HepG2 (cell line): Measurements from ENCODE around the gene NCOA3. TPM values are rescaled to one million over a fixed set of nuclear protein-coding genes. Genes with fewer than 3 reads are reported as not detected.

Experiments used
- BCL6 ChIP-seq: IDR thresholded peaks from 2 replicates; pipeline ENCODE4 v1.6.1; 2016; ENCODE audit warnings: missing genetic modification reagents, missing compliant biosample characterization
- CAMTA2 ChIP-seq: sonication (generic); formaldehyde crosslinking; IDR thresholded peaks from 2 replicates; pipeline ENCODE4 v1.4.0; 2020; ENCODE audit warnings: mild to moderate bottlenecking, missing genetic modification reagents, borderline replicate concordance
- DDIT3 ChIP-seq: sonication (generic); formaldehyde crosslinking; IDR thresholded peaks from 2 replicates; pipeline ENCODE4 v1.4.0; 2020; ENCODE audit warnings: mild to moderate bottlenecking, missing genetic modification reagents
- DNMT1 ChIP-seq: sonication (generic); formaldehyde crosslinking; IDR thresholded peaks from 2 replicates; pipeline ENCODE4 v1.5.1; 2020; ENCODE audit warnings: mild to moderate bottlenecking, missing genetic modification reagents
- DPF2 ChIP-seq: sonication (generic); formaldehyde crosslinking; IDR thresholded peaks from 2 replicates; pipeline ENCODE4 v1.4.0; 2020; ENCODE audit warnings: mild to moderate bottlenecking, low read depth, missing genetic modification reagents, borderline replicate concordance
- EP300 ChIP-seq, 3 experiments: sonication (generic) in 1 of 3; formaldehyde crosslinking in 1 of 3; IDR thresholded peaks; 2 replicates each; pipeline versions ENCODE4 v1.5.1 to v1.6.1; 2011 to 2020; ENCODE audit warnings: low read depth in 2 of 3, low read length in 2 of 3, borderline replicate concordance in 1 of 3, improper control_type of control experiment in 1 of 3, mild to moderate bottlenecking in 1 of 3, missing genetic modification reagents in 1 of 3, moderate library complexity in 1 of 3
- GATAD2A ChIP-seq: IDR thresholded peaks from 2 replicates; pipeline ENCODE4 v1.6.1; 2016
- HDAC2 ChIP-seq: sonication (generic); formaldehyde crosslinking; IDR thresholded peaks from 2 replicates; pipeline ENCODE4 v1.4.0; 2020; ENCODE audit warnings: missing genetic modification reagents
- HNF4A ChIP-seq: sonication (generic); formaldehyde crosslinking; IDR thresholded peaks from 2 replicates; pipeline ENCODE4 v1.4.0; 2020; ENCODE audit warnings: missing genetic modification reagents
- KLF9 ChIP-seq: IDR thresholded peaks from 2 replicates; pipeline ENCODE4 v1.6.1; 2016; ENCODE audit warnings: low read depth
- NBN ChIP-seq: fragments of 450-650 bp; conservative IDR thresholded peaks from 2 replicates; pipeline ENCODE4 v1.6.1; 2017
- RARA ChIP-seq: IDR thresholded peaks from 2 replicates; pipeline ENCODE4 v1.6.1; 2016; ENCODE audit warnings: missing genetic modification reagents, missing compliant biosample characterization
- REL ChIP-seq: sonication (generic); formaldehyde crosslinking; conservative IDR thresholded peaks from 2 replicates; pipeline ENCODE4 v1.8.0; 2022; ENCODE audit warnings: mild to moderate bottlenecking, missing genetic modification reagents, moderate library complexity
- SALL1 ChIP-seq: sonication (generic); formaldehyde crosslinking; IDR thresholded peaks from 2 replicates; pipeline ENCODE4 v1.8.0; 2022; ENCODE audit warnings: mild to moderate bottlenecking, missing genetic modification reagents
- SOX13 ChIP-seq, 3 experiments: fragments of 450-650 bp in 1 of 3; sonication (generic) in 1 of 3; formaldehyde crosslinking in 1 of 3; IDR thresholded peaks in 2 of 3; conservative IDR thresholded peaks in 1 of 3; 2 replicates each; pipeline versions ENCODE4 v1.5.0 to v1.6.1; 2016 to 2020; ENCODE audit warnings: antibody characterized with exemption in 1 of 3, mild to moderate bottlenecking in 1 of 3, missing compliant biosample characterization in 1 of 3, missing genetic modification reagents in 1 of 3, moderate library complexity in 1 of 3
- SOX5 ChIP-seq: IDR thresholded peaks from 2 replicates; pipeline ENCODE4 v1.6.1; 2016; ENCODE audit warnings: borderline replicate concordance
- ZBTB3 ChIP-seq: sonication (generic); formaldehyde crosslinking; IDR thresholded peaks from 2 replicates; pipeline ENCODE4 v1.4.0; 2020; ENCODE audit warnings: low read depth, mild to moderate bottlenecking, moderate library complexity, missing genetic modification reagents, borderline replicate concordance
- ZBTB38 ChIP-seq: sonication (generic); formaldehyde crosslinking; IDR thresholded peaks from 2 replicates; pipeline ENCODE4 v1.5.1; 2020; ENCODE audit warnings: mild to moderate bottlenecking, missing genetic modification reagents
- ZEB1 ChIP-seq: IDR thresholded peaks from 2 replicates; pipeline ENCODE4 v1.6.1; 2012; ENCODE audit warnings: mild to moderate bottlenecking, low read depth, inconsistent platforms; ENCODE audit not compliant: insufficient replicate concordance
- ZNF234 ChIP-seq: sonication (generic); formaldehyde crosslinking; conservative IDR thresholded peaks from 2 replicates; pipeline ENCODE4 v1.5.1; 2020; ENCODE audit warnings: mild to moderate bottlenecking, missing genetic modification reagents
- ZNF251 ChIP-seq: sonication (generic); formaldehyde crosslinking; IDR thresholded peaks from 2 replicates; pipeline ENCODE4 v1.9.0; 2021; ENCODE audit warnings: mild to moderate bottlenecking, missing genetic modification reagents
- ZNF44 ChIP-seq: sonication (generic); formaldehyde crosslinking; IDR thresholded peaks from 2 replicates; pipeline ENCODE4 v1.5.1; 2020; ENCODE audit warnings: mild to moderate bottlenecking, missing genetic modification reagents
- ZNF556 ChIP-seq: sonication (generic); formaldehyde crosslinking; IDR thresholded peaks from 2 replicates; pipeline ENCODE4 v1.4.0; 2020; ENCODE audit warnings: mild to moderate bottlenecking, missing genetic modification reagents, borderline replicate concordance
- ZNF75D ChIP-seq: sonication (generic); formaldehyde crosslinking; IDR thresholded peaks from 2 replicates; pipeline ENCODE4 v1.8.1; 2023; ENCODE audit warnings: missing genetic modification reagents, mild to moderate bottlenecking, borderline replicate concordance
- ZNF878 ChIP-seq: sonication (generic); formaldehyde crosslinking; IDR thresholded peaks from 2 replicates; pipeline ENCODE4 v1.8.1; 2023; ENCODE audit warnings: mild to moderate bottlenecking, missing genetic modification reagents, moderate library complexity
- ZNF879 ChIP-seq: sonication (generic); formaldehyde crosslinking; IDR thresholded peaks from 2 replicates; pipeline ENCODE4 v1.8.1; 2023; ENCODE audit warnings: missing genetic modification reagents
- polyA plus RNA-seq, 8 experiments: library from polyadenylated mRNA; depleted of rRNA in 3 of 8; stranded (reverse) in 7 of 8; unstranded in 1 of 8; fragments of >200 nt; fragmentation: Illumina TruSeq in 4 of 8; extraction: Trizol in 4 of 8; gene quantifications; 2 replicates each; pipeline versions ENCODE4 v1.2.1 to v1.2.3, GENCODE V29; 2011 to 2016; ENCODE audit warnings: low read depth in 4 of 8, missing spikeins in 1 of 8, mixed read lengths in 1 of 8; ENCODE audit not compliant: insufficient read depth in 1 of 8
- total RNA-seq, 5 experiments: library from RNA; depleted of rRNA; stranded (reverse); fragments of >200 nt; fragmentation: Illumina TruSeq; extraction: Trizol; gene quantifications; 2 replicates each; pipeline ENCODE4 v1.2.3, GENCODE V29; 2016; ENCODE audit warnings: low read depth in 1 of 5
- TF ChIP-seq, protein P1 (sequence below): sonication (generic); formaldehyde crosslinking; IDR thresholded peaks from 2 replicates; pipeline ENCODE4 v1.8.0; 2022; ENCODE audit warnings: missing genetic modification reagents, low read depth, mild to moderate bottlenecking, borderline replicate concordance
- TF ChIP-seq, protein P2 (sequence below): sonication (generic); formaldehyde crosslinking; IDR thresholded peaks from 2 replicates; pipeline ENCODE4 v1.5.0; 2020; ENCODE audit warnings: mild to moderate bottlenecking, missing genetic modification reagents, moderate library complexity

NCOA3 gene
- total and polyA plus RNA-seq, 2 of the 13 experiments (the other 11 are each of a cell fraction or from before 2014, with no cell fraction given), result 35.0 to 56.8 TPM

GRCh38 chr20:47459344-47460073 is 42.2 kb upstream of the NCOA3 start (continued):
- TF ChIP-seq RARA, result no peak
- no peak for TF ChIP-seq ZNF251 (CRISPR knock-in tag)
- 0 out of 2 replicates have a peak, but pooled peaks have one; percentile 24 for TF ChIP-seq HDAC2 (CRISPR knock-in tag)
- TF ChIP-seq HNF4A (CRISPR knock-in tag), result peak; percentile 66
- TF ChIP-seq ZBTB3 (CRISPR knock-in tag), result no peak
- TF ChIP-seq ZNF879 (CRISPR knock-in tag), result no peak
- TF ChIP-seq ZNF556 (CRISPR knock-in tag), result no peak
- TF ChIP-seq ZEB1, result peak; percentile 28
- 0 out of 2 replicates have a peak, but pooled peaks have one; percentile 65 for TF ChIP-seq ZNF44 (CRISPR knock-in tag)
- TF ChIP-seq NBN, result no peak
- peak in 1 of 2 experiments; percentile 30; a peak in 1 of 4 replicates for TF ChIP-seq EP300 (IDR thresholded peaks at IDR 0.05; ENCODE audit: low read depth in 2 of 2, low read length in 2 of 2)
- TF ChIP-seq EP300 (CRISPR knock-in tag; IDR thresholded peaks at IDR 0.05; ENCODE audit: borderline replicate concordance), result peak; percentile 20; the same call in 1 of the 2 replicates
- no peak for TF ChIP-seq ZNF75D (CRISPR knock-in tag)
- no peak for TF ChIP-seq KLF9 (CRISPR knock-in tag)
- 0 out of 2 replicates have a peak, but pooled peaks have one; percentile 38 for TF ChIP-seq CAMTA2 (CRISPR knock-in tag)
- TF ChIP-seq SOX5 (CRISPR knock-in tag), result peak; percentile 85
- TF ChIP-seq GATAD2A (CRISPR knock-in tag), result peak; percentile 47
- 0 out of 2 replicates have a peak, but pooled peaks have one; percentile 23 for TF ChIP-seq DPF2 (CRISPR knock-in tag)
- no peak for TF ChIP-seq ZNF878 (CRISPR knock-in tag)
- TF ChIP-seq ZBTB38 (CRISPR knock-in tag), result peak; percentile 88; the same call in 1 of the 2 replicates
- TF ChIP-seq DNMT1 (CRISPR knock-in tag), result 0 out of 2 replicates have a peak, but pooled peaks have one; percentile 31
- 0 out of 2 replicates have a peak, but pooled peaks have one; percentile 23 for TF ChIP-seq SOX13 (IDR thresholded peaks at IDR 0.05)
- TF ChIP-seq SOX13 (CRISPR knock-in tag; conservative IDR thresholded peaks at IDR 0.05 in 1 of 2, IDR thresholded peaks at IDR 0.05 in 1 of 2), result peak in 1 of 2 experiments; percentile 95; a peak in 2 of 4 replicates
- TF ChIP-seq, protein P1, sequence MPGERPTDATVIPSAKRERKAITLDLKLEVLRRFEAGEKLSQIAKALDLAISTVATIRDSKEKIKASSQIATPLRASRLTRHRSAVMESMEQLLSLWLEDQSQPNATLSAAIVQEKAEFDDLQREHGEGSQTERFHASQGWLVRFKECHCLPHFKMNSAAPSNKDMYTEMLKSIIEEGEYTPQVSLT (CRISPR knock-in tag), result no peak
- TF ChIP-seq, protein P2, sequence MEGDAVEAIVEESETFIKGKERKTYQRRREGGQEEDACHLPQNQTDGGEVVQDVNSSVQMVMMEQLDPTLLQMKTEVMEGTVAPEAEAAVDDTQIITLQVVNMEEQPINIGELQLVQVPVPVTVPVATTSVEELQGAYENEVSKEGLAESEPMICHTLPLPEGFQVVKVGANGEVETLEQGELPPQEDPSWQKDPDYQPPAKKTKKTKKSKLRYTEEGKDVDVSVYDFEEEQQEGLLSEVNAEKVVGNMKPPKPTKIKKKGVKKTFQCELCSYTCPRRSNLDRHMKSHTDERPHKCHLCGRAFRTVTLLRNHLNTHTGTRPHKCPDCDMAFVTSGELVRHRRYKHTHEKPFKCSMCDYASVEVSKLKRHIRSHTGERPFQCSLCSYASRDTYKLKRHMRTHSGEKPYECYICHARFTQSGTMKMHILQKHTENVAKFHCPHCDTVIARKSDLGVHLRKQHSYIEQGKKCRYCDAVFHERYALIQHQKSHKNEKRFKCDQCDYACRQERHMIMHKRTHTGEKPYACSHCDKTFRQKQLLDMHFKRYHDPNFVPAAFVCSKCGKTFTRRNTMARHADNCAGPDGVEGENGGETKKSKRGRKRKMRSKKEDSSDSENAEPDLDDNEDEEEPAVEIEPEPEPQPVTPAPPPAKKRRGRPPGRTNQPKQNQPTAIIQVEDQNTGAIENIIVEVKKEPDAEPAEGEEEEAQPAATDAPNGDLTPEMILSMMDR (CRISPR knock-in tag), result no peak
- TF ChIP-seq SALL1 (CRISPR knock-in tag), result peak; percentile 53
- TF ChIP-seq ZNF234 (CRISPR knock-in tag), result no peak
- TF ChIP-seq REL (CRISPR knock-in tag), result 0 out of 2 replicates have a peak, but pooled peaks have one; percentile 25
- peak; percentile 11; the same call in 1 of the 2 replicates for TF ChIP-seq BCL6 (CRISPR knock-in tag)
- TF ChIP-seq DDIT3, result no peak
